AG09319 (cell line): ENCODE results near the gene AGTRAP.

Experiments
- DNase-seq: peaks from one replicate; pipeline ENCODE4 v3.0.0-alpha.2; 2010; ENCODE audit warnings: low read depth; ENCODE audit errors: extremely low read depth
- TF ChIP-seq, protein P1 (sequence below): IDR thresholded peaks from 2 replicates; pipeline ENCODE4 v1.5.1; 2011; ENCODE audit warnings: low read depth, mild to moderate bottlenecking, inconsistent platforms, low read length, moderate library complexity

AGTRAP gene

DNA sequence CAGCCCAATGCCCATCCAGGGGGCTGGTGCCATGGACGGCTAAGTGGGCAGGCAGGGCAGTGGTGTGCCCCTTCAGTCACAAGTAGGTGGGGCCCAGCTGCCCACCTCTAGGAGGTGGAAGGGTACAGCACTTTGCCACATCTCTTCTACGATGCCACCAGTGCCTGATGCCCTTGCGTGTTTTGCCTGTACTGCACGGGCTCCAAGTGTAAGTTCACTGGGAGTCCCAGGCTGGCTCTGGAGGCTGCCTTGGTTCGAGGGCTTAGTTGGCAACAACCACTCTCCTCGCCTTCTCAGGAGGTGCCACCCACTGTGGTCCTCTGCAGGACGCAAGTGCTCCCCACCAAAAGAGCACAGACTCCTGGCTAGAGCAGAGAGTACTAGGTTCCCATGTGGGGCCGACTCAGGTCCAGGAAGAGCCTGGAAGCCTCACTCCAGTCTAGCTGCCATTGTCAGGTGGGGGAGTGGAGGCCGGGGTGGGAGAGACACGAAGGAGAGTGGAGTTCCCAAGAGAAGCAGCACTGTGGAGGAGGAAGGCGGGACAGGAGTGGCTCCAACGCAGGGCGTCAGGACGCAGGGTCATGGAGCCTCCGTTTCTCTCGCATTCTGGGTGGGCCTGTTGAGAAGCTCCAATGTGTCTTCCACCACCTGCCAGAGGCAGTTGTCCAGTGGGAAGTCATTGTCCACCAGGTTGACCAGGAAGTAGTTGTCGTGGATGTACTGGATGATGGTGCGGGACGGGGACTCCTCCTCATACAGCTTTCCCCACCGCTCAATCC, 54.4 kb downstream of the AGTRAP start:
- TF ChIP-seq, protein P1, sequence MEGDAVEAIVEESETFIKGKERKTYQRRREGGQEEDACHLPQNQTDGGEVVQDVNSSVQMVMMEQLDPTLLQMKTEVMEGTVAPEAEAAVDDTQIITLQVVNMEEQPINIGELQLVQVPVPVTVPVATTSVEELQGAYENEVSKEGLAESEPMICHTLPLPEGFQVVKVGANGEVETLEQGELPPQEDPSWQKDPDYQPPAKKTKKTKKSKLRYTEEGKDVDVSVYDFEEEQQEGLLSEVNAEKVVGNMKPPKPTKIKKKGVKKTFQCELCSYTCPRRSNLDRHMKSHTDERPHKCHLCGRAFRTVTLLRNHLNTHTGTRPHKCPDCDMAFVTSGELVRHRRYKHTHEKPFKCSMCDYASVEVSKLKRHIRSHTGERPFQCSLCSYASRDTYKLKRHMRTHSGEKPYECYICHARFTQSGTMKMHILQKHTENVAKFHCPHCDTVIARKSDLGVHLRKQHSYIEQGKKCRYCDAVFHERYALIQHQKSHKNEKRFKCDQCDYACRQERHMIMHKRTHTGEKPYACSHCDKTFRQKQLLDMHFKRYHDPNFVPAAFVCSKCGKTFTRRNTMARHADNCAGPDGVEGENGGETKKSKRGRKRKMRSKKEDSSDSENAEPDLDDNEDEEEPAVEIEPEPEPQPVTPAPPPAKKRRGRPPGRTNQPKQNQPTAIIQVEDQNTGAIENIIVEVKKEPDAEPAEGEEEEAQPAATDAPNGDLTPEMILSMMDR = no peak
- DNase-seq = no peak

DNA sequence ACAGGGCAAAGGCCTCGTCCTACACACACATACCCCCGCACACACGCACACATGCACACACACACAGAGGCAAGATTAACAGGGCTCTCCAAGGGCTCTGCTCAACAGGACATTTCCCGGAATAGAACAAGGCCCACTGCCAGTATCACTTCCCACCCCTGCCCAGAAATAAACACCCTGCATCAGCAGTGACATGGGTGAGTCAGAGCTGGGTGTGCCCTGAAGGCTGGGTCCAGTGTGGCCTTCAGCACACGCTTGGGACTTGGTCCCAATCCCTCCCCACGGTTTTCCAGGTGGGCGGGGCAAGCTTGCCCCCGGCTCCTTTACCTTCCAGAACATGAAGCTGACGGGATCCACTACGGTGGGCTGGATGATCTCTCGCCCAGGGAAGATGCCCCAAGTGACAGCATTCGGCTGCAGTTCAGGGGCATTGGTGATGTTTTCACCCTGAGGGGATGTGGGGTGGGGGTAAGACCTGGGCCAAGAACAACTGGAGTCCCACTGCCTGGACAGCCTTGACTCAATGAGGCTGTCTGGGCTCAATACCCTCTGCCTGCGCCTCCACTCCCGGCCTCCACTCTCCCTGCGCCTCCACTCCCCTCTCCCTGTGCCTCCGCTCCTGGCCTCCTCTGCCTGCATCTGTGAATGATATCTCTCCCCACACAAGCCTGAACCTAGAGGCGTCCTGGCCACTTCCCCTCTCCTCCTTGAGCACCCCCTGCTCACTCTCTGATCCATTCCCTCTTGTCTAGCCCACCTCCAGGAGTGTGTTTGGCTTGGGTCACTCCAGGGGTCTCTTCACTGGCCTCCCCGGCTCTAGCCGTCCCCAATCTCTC, 55.2 kb downstream of the AGTRAP start:
- TF ChIP-seq, protein P1 = no peak
- DNase-seq = peak; percentile 94

DNA sequence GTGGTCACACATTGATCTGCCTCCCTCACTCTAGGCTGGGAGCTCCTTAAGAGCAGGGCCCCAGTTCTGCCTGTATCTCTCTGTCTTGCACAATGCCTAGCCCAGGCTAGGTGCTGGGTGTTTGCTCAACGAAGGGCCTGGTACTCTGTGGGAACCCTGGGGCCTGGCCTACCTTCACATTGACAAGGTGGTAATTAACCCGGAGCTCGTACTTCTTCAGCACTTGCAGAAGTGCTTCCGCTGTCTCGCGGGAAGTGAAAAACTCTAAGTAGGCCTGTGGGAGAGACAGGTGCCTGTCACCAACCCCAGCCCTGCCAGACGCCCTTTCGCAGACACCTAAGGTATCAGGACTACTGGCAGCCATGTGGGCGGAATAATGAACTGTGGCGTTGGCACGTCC, 56.2 kb downstream of the AGTRAP start:
- TF ChIP-seq, protein P1 = no peak
- DNase-seq = no peak

DNA sequence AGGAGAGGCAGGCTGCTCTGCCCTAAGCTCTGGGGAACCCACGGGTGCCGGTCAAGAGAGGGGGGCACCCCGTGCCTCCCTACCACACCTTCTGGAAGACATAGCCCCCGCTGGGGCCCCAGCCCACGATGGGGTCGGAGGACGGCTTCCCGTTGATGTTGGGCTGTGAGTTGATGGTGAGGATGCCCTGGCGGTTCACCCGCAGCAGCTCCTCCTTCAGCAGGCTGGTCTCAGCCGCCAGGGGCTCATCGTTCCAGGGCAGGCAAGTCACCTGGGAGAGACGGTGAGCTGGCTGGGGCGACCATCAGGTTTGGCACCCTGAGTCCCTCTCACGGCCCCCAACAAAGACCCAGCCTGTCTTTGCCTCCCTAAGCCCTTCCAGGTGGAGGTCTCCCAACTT, 57.9 kb downstream of the AGTRAP start:
- DNase-seq = no peak
- TF ChIP-seq, protein P1 = no peak

DNA sequence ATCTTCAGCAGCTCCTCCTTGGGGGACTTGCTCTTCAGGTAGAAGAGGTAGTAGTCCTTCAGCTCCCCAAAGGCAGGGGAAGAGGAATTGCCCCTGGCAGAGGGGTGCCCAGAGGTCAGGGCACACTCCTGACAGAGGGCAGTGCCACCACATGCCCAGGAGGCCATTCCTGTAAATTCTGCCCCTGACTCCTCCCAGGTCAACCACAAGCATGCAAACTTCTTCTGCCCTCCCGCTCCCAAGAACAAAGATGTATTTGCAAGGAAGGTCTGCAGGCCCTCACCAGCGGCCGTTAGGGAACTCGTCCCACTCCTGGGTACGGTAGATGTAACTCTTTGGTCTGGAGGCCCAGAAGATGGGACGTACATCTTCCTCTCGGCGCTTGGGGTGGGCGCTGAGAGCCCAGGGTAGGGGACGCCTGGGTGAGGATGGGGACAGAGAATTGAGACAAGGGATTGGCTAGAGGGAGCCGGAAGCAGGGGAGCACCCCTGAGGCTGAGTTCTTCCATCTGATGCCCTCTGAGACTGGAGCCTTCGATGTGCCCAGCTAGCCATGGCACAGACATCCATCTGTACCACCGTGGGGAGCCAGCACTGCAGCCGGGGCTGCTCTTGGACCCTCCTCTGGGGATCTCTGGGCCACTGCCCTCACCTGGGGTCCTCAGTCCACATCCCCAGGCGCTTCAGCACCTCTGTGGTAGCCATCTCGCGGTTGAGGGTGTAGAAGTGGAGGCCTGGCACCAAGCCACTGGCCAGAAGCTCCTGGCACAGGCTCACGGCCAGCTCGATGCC, 58.7 kb downstream of the AGTRAP start:
- TF ChIP-seq, protein P1 = no peak
- DNase-seq = no peak

DNA sequence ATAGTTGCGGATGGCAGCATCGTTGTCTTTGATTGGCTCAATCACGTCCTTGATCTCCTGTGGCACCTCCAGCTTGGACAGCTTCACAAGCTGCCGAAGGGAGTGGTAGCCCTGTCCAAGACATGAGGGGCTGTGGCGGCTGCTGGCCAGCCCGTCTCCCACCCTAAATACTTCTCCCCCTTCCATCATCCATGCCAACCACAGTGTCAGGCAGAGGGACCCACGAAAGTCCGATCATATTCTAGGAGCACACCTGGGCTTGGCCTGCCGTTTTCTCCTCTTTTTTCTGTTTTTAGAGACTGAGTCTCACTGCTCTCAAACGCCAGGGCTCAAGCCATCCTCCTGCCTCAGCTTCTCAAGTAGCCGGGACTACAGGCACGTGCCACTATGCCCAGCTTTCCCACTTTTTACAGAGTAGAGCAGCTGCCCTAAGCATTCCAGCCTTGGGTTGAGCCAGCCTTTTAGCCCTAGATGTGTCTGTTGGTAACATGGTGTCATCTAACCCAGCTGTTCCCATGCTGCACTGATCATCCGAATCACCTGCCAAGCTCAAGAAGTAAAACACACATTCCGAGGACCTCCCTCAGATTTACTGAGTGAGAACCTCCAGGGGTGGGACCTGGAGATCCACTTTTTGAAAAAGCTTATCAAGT, 59.4 kb downstream of the AGTRAP start:
- no peak for DNase-seq
- TF ChIP-seq, protein P1 = no peak
